Lower leg skin (tissue), 3 donors: ENCODE measurements around the gene THSD7B.
"Not testable (repeated sequence)": the region's sequence is repeated elsewhere in the genome, so short reads cannot be mapped to it uniquely, and the experiment has no call there.

ENCODE experiments used
- CTCF ChIP-seq, 3 donors: fragments of 450-650 bp; IDR thresholded peaks; one replicate each; pipeline ENCODE4 v1.5.1; 2016; ENCODE audit warnings: antibody characterized with exemption in 3 of 3, mild to moderate bottlenecking in 3 of 3, moderate library complexity in 2 of 3
- POLR2A ChIP-seq, 2 donors: fragments of 450-650 bp; IDR thresholded peaks; one replicate each; pipeline ENCODE4 v1.6.1; 2016 to 2017; ENCODE audit warnings: antibody characterized with exemption in 2 of 2, mild to moderate bottlenecking in 1 of 2, moderate library complexity in 1 of 2

GRCh38 chr2:137101814-137102213 lies 336.5 kb downstream of the THSD7B start:
- not testable (repeated sequence) for TF ChIP-seq CTCF, POLR2A (IDR thresholded peaks at IDR 0.05)
